ENCODE results near the gene PRDM16. TPM values are rescaled to one million over a fixed set of nuclear protein-coding genes. Genes with fewer than 3 reads are reported as not detected.

Gene PRDM16
- total RNA-seq, 1 experiment from 2014 or later = 1.6 TPM

- TF ChIP-seq AFF4 (CRISPR knock-in tag; IDR thresholded peaks at IDR 0.05; ENCODE audit: borderline replicate concordance) (no peak), TCF7 (CRISPR knock-in tag; IDR thresholded peaks at IDR 0.05; ENCODE audit: low read depth) (no peak), NR3C1 (CRISPR knock-in tag; conservative IDR thresholded peaks at IDR 0.05; ENCODE audit: low read depth) (no peak), ATF2 (CRISPR knock-in tag; IDR thresholded peaks at IDR 0.05; ENCODE audit: borderline replicate concordance, low read depth) (no peak), NR2C2 (CRISPR knock-in tag; IDR thresholded peaks at IDR 0.05) (no peak), ATF1 (CRISPR knock-in tag; IDR thresholded peaks at IDR 0.05) (no peak), ZNF532 (CRISPR knock-in tag; IDR thresholded peaks at IDR 0.05; ENCODE audit: borderline replicate concordance) (no peak), HMGA2 (CRISPR knock-in tag; IDR thresholded peaks at IDR 0.05) (no peak)
Observed at GRCh38 chr1:3339856-3340255, 270.9 kb downstream of the PRDM16 start (continued).

- H3K27me3 Mint-ChIP-seq (ENCODE audit: low read depth) = peaks cover 3% of the 10 kb centered on the region; the same call in 1 of the 2 replicates
- ChIA-PET POLR2A (no interaction called here), CTCF (interaction anchor here (1.6 kb wide), 1 partner anchor 84 kb away, joined by 6 read pairs; no protein-coding TSS in a partner anchor)
- no peak overlapping the region for H3K4me3 Mint-ChIP-seq
- H3K4me1 Mint-ChIP-seq = no peaks in the 10 kb centered on the region
- H3K9me3 Mint-ChIP-seq = peaks cover 27% of the 10 kb centered on the region
- peaks cover 15% of the 10 kb centered on the region for H3K36me3 Mint-ChIP-seq
- DNase-seq (ENCODE audit: low spot score) (no peak), ATAC-seq (no peak)
- H3K27ac Mint-ChIP-seq = no peak overlapping the region
- TF ChIP-seq PREB (CRISPR knock-in tag; IDR thresholded peaks at IDR 0.05; ENCODE audit: borderline replicate concordance) (no peak), E2F4 (CRISPR knock-in tag; IDR thresholded peaks at IDR 0.05; ENCODE audit: borderline replicate concordance, low read depth) (no peak), JAZF1 (CRISPR knock-in tag; IDR thresholded peaks at IDR 0.05) (no peak), E2F1 (CRISPR knock-in tag; IDR thresholded peaks at IDR 0.05) (no peak), ZNF281 (CRISPR knock-in tag; IDR thresholded peaks at IDR 0.05) (no peak), ZNF423 (CRISPR knock-in tag; IDR thresholded peaks at IDR 0.05) (no peak), SOX15 (CRISPR knock-in tag; IDR thresholded peaks at IDR 0.05) (no peak), ATF3 (CRISPR knock-in tag; conservative IDR thresholded peaks at IDR 0.05) (no peak)
Observed at GRCh38 chr1:3340548-3341235, 271.7 kb downstream of the PRDM16 start.
